Measurements from ENCODE around the gene IQGAP1.

DNA sequence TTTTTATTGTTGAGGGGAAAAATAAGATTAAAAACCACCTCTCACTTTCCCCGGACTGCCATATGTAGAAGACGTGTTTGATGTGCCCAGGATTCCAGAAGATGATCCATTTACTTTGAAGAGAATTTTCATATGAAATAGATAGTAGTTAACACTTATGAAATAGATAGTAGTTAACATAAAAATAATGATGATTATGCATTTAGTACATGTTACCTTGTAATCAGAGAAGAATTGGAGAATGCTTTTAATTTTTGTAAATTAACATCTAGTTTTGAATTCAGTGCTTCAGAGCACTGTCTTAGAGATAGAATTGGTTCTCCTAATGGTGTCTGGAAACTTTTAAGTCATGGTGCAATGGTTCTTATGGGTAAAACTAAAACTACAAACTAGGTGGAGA is 95.6 kb downstream of the IQGAP1 start:
- TF ChIP-seq, protein P1, sequence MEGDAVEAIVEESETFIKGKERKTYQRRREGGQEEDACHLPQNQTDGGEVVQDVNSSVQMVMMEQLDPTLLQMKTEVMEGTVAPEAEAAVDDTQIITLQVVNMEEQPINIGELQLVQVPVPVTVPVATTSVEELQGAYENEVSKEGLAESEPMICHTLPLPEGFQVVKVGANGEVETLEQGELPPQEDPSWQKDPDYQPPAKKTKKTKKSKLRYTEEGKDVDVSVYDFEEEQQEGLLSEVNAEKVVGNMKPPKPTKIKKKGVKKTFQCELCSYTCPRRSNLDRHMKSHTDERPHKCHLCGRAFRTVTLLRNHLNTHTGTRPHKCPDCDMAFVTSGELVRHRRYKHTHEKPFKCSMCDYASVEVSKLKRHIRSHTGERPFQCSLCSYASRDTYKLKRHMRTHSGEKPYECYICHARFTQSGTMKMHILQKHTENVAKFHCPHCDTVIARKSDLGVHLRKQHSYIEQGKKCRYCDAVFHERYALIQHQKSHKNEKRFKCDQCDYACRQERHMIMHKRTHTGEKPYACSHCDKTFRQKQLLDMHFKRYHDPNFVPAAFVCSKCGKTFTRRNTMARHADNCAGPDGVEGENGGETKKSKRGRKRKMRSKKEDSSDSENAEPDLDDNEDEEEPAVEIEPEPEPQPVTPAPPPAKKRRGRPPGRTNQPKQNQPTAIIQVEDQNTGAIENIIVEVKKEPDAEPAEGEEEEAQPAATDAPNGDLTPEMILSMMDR (IDR thresholded peaks at IDR 0.05 in 2 of 3, conservative IDR thresholded peaks at IDR 0.05 in 1 of 3; ENCODE audit: insufficient read depth in 2 of 3, low read depth in 1 of 3, low read length in 3 of 3), result no peak
- TF ChIP-seq U2AF2 (optimal IDR thresholded peaks at IDR 0.05; ENCODE audit: low read depth, low read length) (no peak), BDP1 (IDR thresholded peaks at IDR 0.05; ENCODE audit: insufficient read depth, insufficient read length) (no peak), SMAD1 (IDR thresholded peaks at IDR 0.05; ENCODE audit: low read depth, low read length, partially characterized antibody) (no peak)
- TF ChIP-seq, protein P2, sequence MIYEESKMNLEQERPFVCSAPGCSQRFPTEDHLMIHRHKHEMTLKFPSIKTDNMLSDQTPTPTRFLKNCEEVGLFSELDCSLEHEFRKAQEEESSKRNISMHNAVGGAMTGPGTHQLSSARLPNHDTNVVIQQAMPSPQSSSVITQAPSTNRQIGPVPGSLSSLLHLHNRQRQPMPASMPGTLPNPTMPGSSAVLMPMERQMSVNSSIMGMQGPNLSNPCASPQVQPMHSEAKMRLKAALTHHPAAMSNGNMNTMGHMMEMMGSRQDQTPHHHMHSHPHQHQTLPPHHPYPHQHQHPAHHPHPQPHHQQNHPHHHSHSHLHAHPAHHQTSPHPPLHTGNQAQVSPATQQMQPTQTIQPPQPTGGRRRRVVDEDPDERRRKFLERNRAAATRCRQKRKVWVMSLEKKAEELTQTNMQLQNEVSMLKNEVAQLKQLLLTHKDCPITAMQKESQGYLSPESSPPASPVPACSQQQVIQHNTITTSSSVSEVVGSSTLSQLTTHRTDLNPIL (CRISPR knock-in tag; IDR thresholded peaks at IDR 0.05), result no peak
- TF ChIP-seq, protein P3, sequence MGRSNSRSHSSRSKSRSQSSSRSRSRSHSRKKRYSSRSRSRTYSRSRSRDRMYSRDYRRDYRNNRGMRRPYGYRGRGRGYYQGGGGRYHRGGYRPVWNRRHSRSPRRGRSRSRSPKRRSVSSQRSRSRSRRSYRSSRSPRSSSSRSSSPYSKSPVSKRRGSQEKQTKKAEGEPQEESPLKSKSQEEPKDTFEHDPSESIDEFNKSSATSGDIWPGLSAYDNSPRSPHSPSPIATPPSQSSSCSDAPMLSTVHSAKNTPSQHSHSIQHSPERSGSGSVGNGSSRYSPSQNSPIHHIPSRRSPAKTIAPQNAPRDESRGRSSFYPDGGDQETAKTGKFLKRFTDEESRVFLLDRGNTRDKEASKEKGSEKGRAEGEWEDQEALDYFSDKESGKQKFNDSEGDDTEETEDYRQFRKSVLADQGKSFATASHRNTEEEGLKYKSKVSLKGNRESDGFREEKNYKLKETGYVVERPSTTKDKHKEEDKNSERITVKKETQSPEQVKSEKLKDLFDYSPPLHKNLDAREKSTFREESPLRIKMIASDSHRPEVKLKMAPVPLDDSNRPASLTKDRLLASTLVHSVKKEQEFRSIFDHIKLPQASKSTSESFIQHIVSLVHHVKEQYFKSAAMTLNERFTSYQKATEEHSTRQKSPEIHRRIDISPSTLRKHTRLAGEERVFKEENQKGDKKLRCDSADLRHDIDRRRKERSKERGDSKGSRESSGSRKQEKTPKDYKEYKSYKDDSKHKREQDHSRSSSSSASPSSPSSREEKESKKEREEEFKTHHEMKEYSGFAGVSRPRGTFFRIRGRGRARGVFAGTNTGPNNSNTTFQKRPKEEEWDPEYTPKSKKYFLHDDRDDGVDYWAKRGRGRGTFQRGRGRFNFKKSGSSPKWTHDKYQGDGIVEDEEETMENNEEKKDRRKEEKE (IDR thresholded peaks at IDR 0.05; ENCODE audit: borderline replicate concordance in 1 of 2, control insufficient read depth in 1 of 2, low read depth in 2 of 2, low read length in 1 of 2), result no peak
